WI38 (cell line): ENCODE data around the gene NUDT13.

ENCODE experiments used
- H3K4me3 ChIP-seq: 2 replicates; pipeline ENCODE4 v1.5.1; 2011; ENCODE audit warnings: low read depth, mild to moderate bottlenecking, control low read depth, low read length
- CTCF ChIP-seq: IDR thresholded peaks from 2 replicates; pipeline ENCODE4 v1.5.1; 2012; ENCODE audit warnings: low read depth, mild to moderate bottlenecking, control low read depth, low read length

NUDT13 gene

GRCh38 chr10:73076360-73077183 lies 33.7 kb upstream of the NUDT13 start:
- no peak overlapping the region for H3K4me3 ChIP-seq

GRCh38 chr10:73079779-73080541 lies 30.3 kb upstream of the NUDT13 start:
- no peak for TF ChIP-seq CTCF
- no peak overlapping the region for H3K4me3 ChIP-seq

More at GRCh38 chr10:73076360-73077183, 33.7 kb upstream of the NUDT13 start:
- TF ChIP-seq CTCF, result no peak

- TF ChIP-seq CTCF, result no peak
- H3K4me3 ChIP-seq, result no peak overlapping the region
These were observed 27.0 kb upstream of the NUDT13 start for GRCh38 chr10:73083221-73083620.

- no peak overlapping the region for H3K4me3 ChIP-seq
- TF ChIP-seq CTCF, result no peak
These were observed 26.0 kb upstream of the NUDT13 start for GRCh38 chr10:73084209-73084608.

GRCh38 chr10:73086816-73087215 lies 23.4 kb upstream of the NUDT13 start:
- TF ChIP-seq CTCF, result no peak
- H3K4me3 ChIP-seq, result no peak overlapping the region

- no peak for TF ChIP-seq CTCF
- H3K4me3 ChIP-seq, result no peak overlapping the region
These were observed 22.0 kb upstream of the NUDT13 start for GRCh38 chr10:73088304-73088703.

- no peak for TF ChIP-seq CTCF
- H3K4me3 ChIP-seq, result no peak overlapping the region
These were observed 17.4 kb upstream of the NUDT13 start for GRCh38 chr10:73092830-73093229.
